ENCODE results near the gene RS1.

RS1 gene

GRCh38 chrX:18672008-18672407 lies at the start of gene RS1:
TSS of gene RS1 (minus strand) at chrX:18672108. CDS start at chrX:18672068, 40 bp downstream.
- no peak for DNase-seq (ENCODE audit: low read depth)

- no peak for DNase-seq (ENCODE audit: low read depth)
Measured at GRCh38 chrX:18719852-18720251, 47.9 kb upstream of the RS1 start.

- no peak for DNase-seq (ENCODE audit: low read depth)
Measured at GRCh38 chrX:18714910-18715309, 43.0 kb upstream of the RS1 start.

DNA sequence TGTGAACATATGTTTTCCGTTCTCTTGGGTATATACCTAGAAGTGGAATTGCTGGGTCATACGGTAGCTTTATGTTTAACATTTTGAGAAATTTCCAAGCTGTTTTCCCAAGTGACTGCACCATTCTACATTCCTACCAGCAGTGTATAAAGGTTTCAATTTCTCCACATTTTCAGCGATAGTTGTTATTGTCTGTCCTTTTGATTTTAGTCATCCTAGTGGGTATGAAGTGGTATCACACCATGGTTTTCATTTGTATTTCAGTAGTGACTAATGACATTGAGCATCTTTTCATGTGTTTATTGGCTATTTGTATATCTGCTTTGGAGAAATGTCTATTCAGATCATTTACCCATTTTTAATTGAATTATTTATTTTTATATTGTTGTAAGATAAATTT lies 37.9 kb upstream of the RS1 start:
- DNase-seq (ENCODE audit: low read depth) = peak; percentile 1

GRCh38 chrX:18707426-18708049 lies 35.6 kb upstream of the RS1 start, which contains the start of gene PPEF1:
TSS of gene PPEF1 (plus strand) at chrX:18707645. CDS start at chrX:18707781, 136 bp downstream.
- DNase-seq (ENCODE audit: low read depth) = no peak

- peak; percentile 42 for DNase-seq (ENCODE audit: low read depth)
Measured at GRCh38 chrX:18702362-18703195, 30.7 kb upstream of the RS1 start.

- no peak for DNase-seq (ENCODE audit: low read depth)
Measured at GRCh38 chrX:18701621-18702361, 29.9 kb upstream of the RS1 start.

DNA sequence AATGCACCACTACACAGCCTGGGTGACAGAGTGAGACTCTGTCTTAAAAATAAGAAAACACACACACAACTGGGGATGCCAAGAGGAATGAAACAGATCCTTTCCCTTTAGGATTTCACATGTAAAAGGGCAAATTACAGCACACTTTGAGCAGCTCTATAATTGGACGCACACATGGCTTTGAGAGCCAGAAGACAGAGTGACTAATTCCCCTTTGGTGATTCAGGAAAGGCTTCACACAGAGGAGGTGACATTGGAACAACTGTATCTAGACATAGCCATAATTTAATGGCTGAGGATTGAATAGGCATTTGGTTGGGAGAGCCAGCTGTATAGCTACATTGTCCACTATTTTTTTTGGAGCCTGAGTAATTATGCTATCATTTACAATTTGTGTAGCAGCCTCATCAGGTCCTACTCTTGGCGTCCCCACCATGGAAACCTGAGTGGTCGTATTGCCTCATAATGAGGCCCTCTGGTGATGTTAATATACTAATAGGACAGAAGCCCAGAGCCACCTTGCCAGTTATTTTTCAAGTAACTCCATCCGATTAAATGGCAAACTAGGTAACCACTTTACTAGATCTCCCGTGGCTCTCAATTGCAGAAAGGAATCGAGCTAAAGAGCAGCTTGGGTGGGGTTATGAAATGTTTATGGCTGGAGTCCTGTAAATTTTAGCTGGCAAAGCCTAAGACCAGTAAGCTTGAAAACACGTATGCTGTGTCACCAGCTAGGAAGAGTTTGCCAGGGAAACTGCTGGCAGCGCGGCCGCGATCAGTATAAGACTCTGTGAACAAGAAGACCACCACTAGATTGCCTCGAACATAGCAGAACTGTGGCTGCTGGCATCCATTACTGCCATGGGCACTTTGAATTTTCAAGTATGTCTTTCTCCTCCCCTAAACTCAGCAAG lies 27.1 kb upstream of the RS1 start:
- no peak for DNase-seq (ENCODE audit: low read depth)

DNA sequence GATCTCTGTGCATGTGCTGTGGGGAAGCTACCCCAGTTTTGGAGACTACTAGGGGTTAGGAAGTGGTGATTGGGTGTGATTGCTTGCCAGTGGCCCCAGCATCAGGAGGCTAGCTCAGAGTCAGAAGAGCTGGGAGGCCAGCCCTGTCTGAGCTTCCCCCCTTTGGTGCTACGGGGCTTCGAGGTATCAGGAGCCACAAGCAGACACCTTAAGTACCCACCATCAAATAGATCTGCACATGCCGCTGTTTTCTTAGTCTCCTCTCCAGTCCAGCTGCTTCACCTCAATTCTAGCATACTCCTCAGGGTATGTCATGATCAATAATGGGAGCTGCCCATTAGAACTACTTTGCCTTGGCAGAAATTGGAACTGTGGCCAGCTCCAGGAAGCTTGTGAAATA lies 24.7 kb upstream of the RS1 start:
- no peak for DNase-seq (ENCODE audit: low read depth)

- no peak for DNase-seq (ENCODE audit: low read depth)
Measured at GRCh38 chrX:18692541-18692940, 20.6 kb upstream of the RS1 start.

DNA sequence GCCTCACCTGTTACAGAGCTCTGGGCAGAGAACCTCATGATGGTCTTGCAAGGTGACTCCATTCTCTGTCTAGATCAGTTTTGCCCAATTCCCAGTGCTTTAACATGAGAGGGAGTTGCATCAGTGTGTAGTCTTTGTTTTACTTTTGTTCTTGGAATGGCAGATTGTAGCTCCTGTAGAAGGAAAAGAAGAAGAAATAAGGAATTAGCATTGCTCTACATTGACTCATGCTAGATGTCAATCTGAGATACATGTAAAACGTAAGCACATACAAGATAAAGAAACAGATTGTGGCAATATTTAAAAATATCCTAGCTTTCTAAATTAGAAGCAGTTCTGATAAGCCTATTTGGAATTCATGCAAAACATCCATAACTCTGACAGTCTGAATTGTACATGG lies 19.5 kb upstream of the RS1 start:
- no peak for DNase-seq (ENCODE audit: low read depth)

- no peak for DNase-seq (ENCODE audit: low read depth)
Measured at GRCh38 chrX:18687856-18688495, 16.1 kb upstream of the RS1 start.

DNA sequence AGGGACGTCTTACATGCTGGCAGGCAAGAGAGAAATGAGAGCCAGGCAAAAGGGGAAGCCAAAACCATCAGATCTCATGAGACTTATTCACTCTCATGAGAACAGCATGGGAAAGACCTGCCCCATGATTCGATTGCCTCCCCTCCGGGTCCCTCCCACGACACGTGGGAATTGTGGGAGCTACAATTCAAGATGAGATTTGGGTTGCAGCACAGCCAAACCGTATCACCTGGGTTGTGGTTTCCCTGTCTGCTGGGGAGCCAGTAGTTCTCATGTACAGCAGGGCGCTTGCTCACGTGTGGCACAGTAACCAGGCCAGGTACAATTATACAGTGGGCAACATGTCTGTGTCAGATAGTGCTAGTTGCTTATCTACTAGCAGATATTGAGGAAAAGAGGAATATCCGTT lies 11.1 kb upstream of the RS1 start:
- no peak for DNase-seq (ENCODE audit: low read depth)

DNA sequence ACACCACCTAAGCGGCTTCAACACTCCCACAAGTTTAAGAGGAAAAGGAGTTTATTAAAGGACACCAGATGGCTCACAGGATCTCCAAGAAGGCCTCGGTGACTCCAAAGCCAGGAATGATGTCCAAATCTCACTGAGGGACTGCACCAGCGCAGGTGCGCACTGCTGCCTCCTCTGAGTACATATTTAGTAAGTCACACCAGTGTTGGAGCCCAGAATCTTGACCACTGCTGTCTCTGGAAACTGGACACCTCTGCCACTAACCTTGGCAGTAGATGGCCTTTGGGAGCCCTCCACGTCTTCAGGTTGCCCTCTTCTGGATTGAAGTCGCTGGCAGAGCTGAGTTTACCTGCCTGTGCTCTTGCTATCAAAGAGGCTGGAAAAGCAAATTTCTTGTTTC lies 10.1 kb upstream of the RS1 start:
- DNase-seq (ENCODE audit: low read depth) = no peak

- DNase-seq (ENCODE audit: low read depth) = no peak
Measured at GRCh38 chrX:18677161-18677869, 5.4 kb upstream of the RS1 start.

GRCh38 chrX:18676470-18676869 lies 4.6 kb upstream of the RS1 start:
- no peak for DNase-seq (ENCODE audit: low read depth)

DNA sequence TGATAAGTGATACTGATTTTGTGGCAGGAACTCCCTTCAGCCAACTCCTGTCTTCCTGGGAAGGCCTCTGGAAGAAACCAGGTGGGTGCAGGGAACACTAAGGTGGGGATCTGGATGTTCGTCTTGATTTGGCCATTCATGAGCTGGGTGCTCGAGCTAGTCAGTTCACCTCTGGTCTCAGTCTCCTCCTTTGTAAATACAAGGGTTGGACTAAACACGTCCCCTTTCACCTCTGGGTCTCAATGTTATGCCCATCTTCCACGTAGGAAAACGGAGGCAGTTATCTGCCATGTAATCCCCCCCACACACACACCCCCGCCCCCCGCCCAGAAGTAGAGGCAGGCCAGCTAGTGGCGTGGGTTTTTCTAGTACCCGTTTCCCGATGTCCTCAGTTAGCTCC lies 4.1 kb upstream of the RS1 start:
- no peak for DNase-seq (ENCODE audit: low read depth)

GRCh38 chrX:18674788-18675735 lies 3.2 kb upstream of the RS1 start:
- DNase-seq (ENCODE audit: low read depth) = peak; percentile 69

GRCh38 chrX:18674417-18674787 lies 2.5 kb upstream of the RS1 start:
- no peak for DNase-seq (ENCODE audit: low read depth)
